ENCODE measurements around the gene OR8D2. TPM values are rescaled to one million over a fixed set of nuclear protein-coding genes. Genes with fewer than 3 reads are reported as not detected.
A peak's percentile ranks its signal among the peaks of the same experiment; 100 is the strongest.

The OR8D2 gene
- total RNA-seq, 1 experiment from 2014 or later: not detected

- no TSS peak for BruUV-seq (replicated peaks)
- Histone ChIP-seq H4K20me1 (ENCODE audit: low read length) (no peaks in the 10 kb centered on the region), H3K9me3 (ENCODE audit: low read length) (no peaks in the 10 kb centered on the region), H3K79me2 (ENCODE audit: low read length) (no peaks in the 10 kb centered on the region), H3K27me3 (ENCODE audit: low read length) (no peaks in the 10 kb centered on the region), H3K4me3 (ENCODE audit: low read length) (no peak overlapping the region), H3K4me1 (ENCODE audit: insufficient read depth, low read length) (no peaks in the 10 kb centered on the region), H3K4me2 (ENCODE audit: low read length) (no peak overlapping the region), H3K27ac (ENCODE audit: low read length) (no peak overlapping the region), H3K9ac (ENCODE audit: low read length) (no peak overlapping the region), H3K36me3 (ENCODE audit: low read depth, low read length) (no peaks in the 10 kb centered on the region), H3F3A (ENCODE audit: low read length, unreplicated experiment) (no peaks in the 10 kb centered on the region), H2AFZ (ENCODE audit: low read length) (no peak overlapping the region), H3K9me2 (replicated peaks; ENCODE audit: low read length) (no peaks in the 10 kb centered on the region)
- intact Hi-C loops (cut with micrococcal nuclease): no loop called here
- TF ChIP-seq, protein P1, sequence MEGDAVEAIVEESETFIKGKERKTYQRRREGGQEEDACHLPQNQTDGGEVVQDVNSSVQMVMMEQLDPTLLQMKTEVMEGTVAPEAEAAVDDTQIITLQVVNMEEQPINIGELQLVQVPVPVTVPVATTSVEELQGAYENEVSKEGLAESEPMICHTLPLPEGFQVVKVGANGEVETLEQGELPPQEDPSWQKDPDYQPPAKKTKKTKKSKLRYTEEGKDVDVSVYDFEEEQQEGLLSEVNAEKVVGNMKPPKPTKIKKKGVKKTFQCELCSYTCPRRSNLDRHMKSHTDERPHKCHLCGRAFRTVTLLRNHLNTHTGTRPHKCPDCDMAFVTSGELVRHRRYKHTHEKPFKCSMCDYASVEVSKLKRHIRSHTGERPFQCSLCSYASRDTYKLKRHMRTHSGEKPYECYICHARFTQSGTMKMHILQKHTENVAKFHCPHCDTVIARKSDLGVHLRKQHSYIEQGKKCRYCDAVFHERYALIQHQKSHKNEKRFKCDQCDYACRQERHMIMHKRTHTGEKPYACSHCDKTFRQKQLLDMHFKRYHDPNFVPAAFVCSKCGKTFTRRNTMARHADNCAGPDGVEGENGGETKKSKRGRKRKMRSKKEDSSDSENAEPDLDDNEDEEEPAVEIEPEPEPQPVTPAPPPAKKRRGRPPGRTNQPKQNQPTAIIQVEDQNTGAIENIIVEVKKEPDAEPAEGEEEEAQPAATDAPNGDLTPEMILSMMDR (conservative IDR thresholded peaks at IDR 0.05; ENCODE audit: low read depth, low read length): peak; percentile 41; the same call in 1 of the 2 replicates
- TF ChIP-seq EZH2phosphoT487 (IDR thresholded peaks at IDR 0.05; ENCODE audit: borderline replicate concordance, low read length): no peak
- ChIA-PET POLR2A (ENCODE audit: unreplicated experiment) (no interaction called here), CTCF (interaction anchor here (0.5 kb wide), 1 partner anchor 33 kb away, joined by 4 read pairs; no protein-coding TSS in a partner anchor)
- DNase-seq: no peak
- no peak for ATAC-seq
Observed at GRCh38 chr11:124277804-124278203, 42.2 kb downstream of the OR8D2 start.

DNA sequence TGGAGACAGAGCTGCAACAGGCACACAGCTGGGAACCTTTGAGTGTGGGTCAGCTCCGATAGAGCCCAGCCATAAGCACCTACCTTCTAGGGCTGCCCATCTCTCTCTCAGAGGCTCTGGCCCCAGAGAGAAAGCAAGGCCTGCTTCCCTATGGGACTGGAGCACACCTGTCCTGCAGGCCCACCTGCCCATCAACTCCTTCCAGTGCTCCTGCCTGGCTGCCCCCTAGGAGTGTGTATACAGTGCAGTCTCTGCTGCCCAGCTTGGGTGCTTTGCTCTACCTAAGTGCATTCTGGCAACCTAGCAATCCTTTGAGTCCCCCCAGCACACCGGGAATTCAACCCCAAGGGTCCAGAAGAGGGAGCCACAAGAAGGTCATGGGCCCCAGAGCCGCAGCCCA is 42.8 kb downstream of the OR8D2 start:
- no TSS peak for BruUV-seq (replicated peaks)
- Histone ChIP-seq H3K36me3 (ENCODE audit: low read depth, low read length) (no peaks in the 10 kb centered on the region), H3K4me2 (ENCODE audit: low read length) (no peak overlapping the region), H3K4me1 (ENCODE audit: insufficient read depth, low read length) (no peaks in the 10 kb centered on the region), H3K4me3 (ENCODE audit: low read length) (no peak overlapping the region), H3K79me2 (ENCODE audit: low read length) (no peaks in the 10 kb centered on the region), H3K9ac (ENCODE audit: low read length) (no peak overlapping the region), H2AFZ (ENCODE audit: low read length) (no peak overlapping the region), H3K27me3 (ENCODE audit: low read length) (no peaks in the 10 kb centered on the region), H3K9me2 (replicated peaks; ENCODE audit: low read length) (no peaks in the 10 kb centered on the region), H3K9me3 (ENCODE audit: low read length) (no peaks in the 10 kb centered on the region), H4K20me1 (ENCODE audit: low read length) (no peaks in the 10 kb centered on the region), H3F3A (ENCODE audit: low read length, unreplicated experiment) (no peaks in the 10 kb centered on the region), H3K27ac (ENCODE audit: low read length) (no peak overlapping the region)
- CTCF ChIA-PET: no interaction called here
- ATAC-seq (no peak), DNase-seq (no peak)
- POLR2A ChIA-PET (ENCODE audit: unreplicated experiment): no interaction called here
- no peak for TF ChIP-seq EZH2 (IDR thresholded peaks at IDR 0.05; ENCODE audit: low read length, unreplicated experiment)
- no peak for TF ChIP-seq EZH2phosphoT487 (IDR thresholded peaks at IDR 0.05; ENCODE audit: borderline replicate concordance, low read length)
- TF ChIP-seq, protein P1 (conservative IDR thresholded peaks at IDR 0.05; ENCODE audit: low read depth, low read length): no peak
- intact Hi-C loops (cut with micrococcal nuclease): no loop called here

DNA sequence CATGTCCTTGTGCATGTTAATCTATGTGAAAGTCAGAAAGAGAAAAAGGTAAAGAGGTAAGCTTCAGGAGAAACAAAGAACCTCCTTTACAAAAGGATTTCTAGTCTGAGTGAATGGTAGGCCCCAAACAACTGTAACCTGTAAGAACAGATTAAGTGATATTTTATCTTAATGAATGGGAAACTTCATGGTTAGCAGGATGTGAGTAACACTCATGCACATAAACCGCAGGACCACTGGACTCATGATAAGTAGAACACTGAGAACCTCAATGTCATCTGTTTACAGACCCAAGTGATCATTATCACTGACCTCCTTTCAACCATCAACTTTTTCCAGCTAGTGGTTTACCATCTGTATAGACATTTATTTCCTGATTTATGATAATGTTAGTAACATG is 43.9 kb downstream of the OR8D2 start:
- intact Hi-C loops (cut with micrococcal nuclease): no loop called here

More for the DNA sequence above, 43.9 kb downstream of the OR8D2 start:
- H3K4me1 ChIP-seq (ENCODE audit: insufficient read depth, low read length): no peaks in the 10 kb centered on the region
- DNase-seq: peak; percentile 43
- H3K9ac ChIP-seq (ENCODE audit: low read length): no peak overlapping the region
- H3K4me3 ChIP-seq (ENCODE audit: low read length): no peak overlapping the region
- H3K27me3 ChIP-seq (ENCODE audit: low read length): peaks cover 3% of the 10 kb centered on the region; the same call in 1 of the 2 replicates
- ChIA-PET CTCF (no interaction called here), POLR2A (ENCODE audit: unreplicated experiment) (no interaction called here)
- no peak overlapping the region for H3K27ac ChIP-seq (ENCODE audit: low read length)
- TF ChIP-seq EZH2 (IDR thresholded peaks at IDR 0.05; ENCODE audit: low read length, unreplicated experiment) (no peak), EZH2phosphoT487 (IDR thresholded peaks at IDR 0.05; ENCODE audit: borderline replicate concordance, low read length) (no peak)
- TF ChIP-seq, protein P1 (conservative IDR thresholded peaks at IDR 0.05; ENCODE audit: low read depth, low read length): no peak
- no peaks in the 10 kb centered on the region for H3K9me3 ChIP-seq (ENCODE audit: low read length)
- no peaks in the 10 kb centered on the region for H4K20me1 ChIP-seq (ENCODE audit: low read length)
- no peak overlapping the region for H3K4me2 ChIP-seq (ENCODE audit: low read length)
- H3K36me3 ChIP-seq (ENCODE audit: low read depth, low read length): no peaks in the 10 kb centered on the region
- BruUV-seq (replicated peaks): no TSS peak
- no peaks in the 10 kb centered on the region for H3F3A ChIP-seq (ENCODE audit: low read length, unreplicated experiment)
- H2AFZ ChIP-seq (ENCODE audit: low read length): no peak overlapping the region
- no peaks in the 10 kb centered on the region for H3K79me2 ChIP-seq (ENCODE audit: low read length)
- peak; percentile 43 for ATAC-seq
- H3K9me2 ChIP-seq (replicated peaks; ENCODE audit: low read length): no peaks in the 10 kb centered on the region
